Fibroblast of skin of left quadriceps (primary cell): ENCODE results near the gene KPNA4.
A peak's percentile ranks its signal among the peaks of the same experiment; 100 is the strongest.

Experiments used
- DNase-seq, 2 experiments: peaks; one replicate each; pipeline ENCODE4 v3.0.0-alpha.2; 2013; ENCODE audit warnings: low read depth in 2 of 2

KPNA4 gene

GRCh38 chr3:160451602-160452001 lies 113.8 kb downstream of the KPNA4 start:
- no peak for DNase-seq

- peak; percentile 92 to 93 for DNase-seq
Measured at GRCh38 chr3:160450846-160451245, 114.5 kb downstream of the KPNA4 start.

- peak; percentile 94 to 95 for DNase-seq
Measured at GRCh38 chr3:160449636-160450598, 115.5 kb downstream of the KPNA4 start, which contains the start of gene TRIM59. Gene TRIM59, minus strand, starts transcription at chr3:160449786. Its CDS starts 10,603 bp downstream, at chr3:160439183.

- DNase-seq, result no peak
Measured at GRCh38 chr3:160448845-160449635, 116.3 kb downstream of the KPNA4 start.

- peak; percentile 20 to 29 for DNase-seq
Measured at GRCh38 chr3:160447544-160447943, 117.8 kb downstream of the KPNA4 start.

- DNase-seq, result no peak
Measured at GRCh38 chr3:160446522-160447056, 118.8 kb downstream of the KPNA4 start.

GRCh38 chr3:160445854-160446253 lies 119.5 kb downstream of the KPNA4 start:
- no peak for DNase-seq
